ENCODE measurements around the gene GSDME.

- TF ChIP-seq CTCF (IDR thresholded peaks at IDR 0.05; ENCODE audit: low read length) (no peak), EZH2 (optimal IDR thresholded peaks at IDR 0.05; ENCODE audit: low read depth, low read length) (no peak), EZH2phosphoT487 (IDR thresholded peaks at IDR 0.05; ENCODE audit: low read length) (no peak)
These were observed 104.9 kb downstream of the GSDME start for GRCh38 chr7:24652251-24652939.

All from MM.1S (cell line).